ENCODE data around the gene CNDP2. TPM values are rescaled to one million over a fixed set of nuclear protein-coding genes. Genes with fewer than 3 reads are reported as not detected.

Gene CNDP2
- total RNA-seq, 2 experiments from 2014 or later, result 201 to 207 TPM

DNA sequence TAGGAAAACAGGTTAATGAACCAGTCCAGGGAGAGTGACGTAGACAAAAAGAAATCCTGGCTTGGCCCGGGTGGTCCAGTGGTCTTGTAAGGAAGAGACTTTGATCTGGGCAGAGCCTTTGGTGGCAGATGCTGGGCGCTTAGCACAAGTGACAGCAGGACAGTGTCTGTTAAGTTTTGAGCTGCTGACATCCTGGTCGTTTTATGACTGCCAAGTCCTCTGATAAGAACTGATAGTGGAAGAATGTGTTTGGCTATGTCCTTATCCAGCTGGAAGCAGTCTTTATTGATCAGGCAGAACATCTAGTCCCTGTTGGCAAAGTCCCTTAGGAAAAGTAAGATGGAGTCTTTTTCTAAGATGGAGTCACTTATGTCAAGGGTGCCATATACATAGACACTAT, 74.1 kb downstream of the CNDP2 start:
- Mint-ChIP-seq H3K4me1 (no peaks in the 10 kb centered on the region), H3K27me3 (peaks cover 13% of the 10 kb centered on the region), H3K36me3 (peaks cover 9% of the 10 kb centered on the region), H3K9me3 (peaks cover 12% of the 10 kb centered on the region), H3K4me3 (no peak overlapping the region), H3K27ac (no peak overlapping the region)
- DNase-seq, result no peak

DNA sequence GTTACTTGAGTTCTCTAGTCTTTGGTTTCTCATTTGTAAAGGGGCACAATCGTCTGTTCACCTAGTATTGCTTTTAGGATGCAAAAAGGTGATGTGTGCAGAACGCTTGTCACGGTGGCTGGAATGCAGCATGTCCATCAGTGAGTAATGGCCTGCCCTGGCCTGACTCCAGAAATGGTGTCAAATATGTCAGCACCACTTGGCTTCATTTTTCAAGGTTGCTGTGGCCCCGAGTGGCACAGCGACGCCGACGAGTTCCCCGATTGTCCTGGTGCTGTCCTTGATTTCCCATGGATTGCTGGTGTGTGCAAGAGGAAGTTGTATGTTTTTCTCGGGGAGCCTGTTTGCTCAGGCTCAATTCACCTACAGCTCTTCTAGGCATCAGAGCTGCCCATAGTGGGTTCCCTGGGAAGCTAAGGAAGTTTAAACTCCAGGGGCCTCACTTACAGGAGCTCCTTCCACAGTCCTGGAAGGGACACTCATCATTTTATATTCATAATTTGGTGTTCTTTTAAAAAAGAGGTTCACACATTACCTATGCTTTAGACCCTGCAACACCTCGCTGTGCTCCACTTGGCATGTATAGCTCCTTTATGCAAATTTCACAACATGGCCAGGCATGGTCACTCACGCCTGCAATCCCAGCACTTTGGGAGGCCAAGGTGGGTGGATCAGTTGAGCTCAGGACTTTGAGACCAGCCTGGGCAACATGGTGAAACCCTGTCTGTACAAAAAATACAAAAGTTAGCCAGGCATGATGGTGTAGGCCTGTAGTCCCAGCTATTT, 75.9 kb downstream of the CNDP2 start:
- no peak overlapping the region for H3K27ac Mint-ChIP-seq
- peaks cover 3% of the 10 kb centered on the region for H3K9me3 Mint-ChIP-seq
- H3K4me3 Mint-ChIP-seq, result no peak overlapping the region
- no peaks in the 10 kb centered on the region for H3K4me1 Mint-ChIP-seq
- peaks cover 5% of the 10 kb centered on the region for H3K36me3 Mint-ChIP-seq
- DNase-seq, result no peak
- peaks cover 13% of the 10 kb centered on the region for H3K27me3 Mint-ChIP-seq

DNA sequence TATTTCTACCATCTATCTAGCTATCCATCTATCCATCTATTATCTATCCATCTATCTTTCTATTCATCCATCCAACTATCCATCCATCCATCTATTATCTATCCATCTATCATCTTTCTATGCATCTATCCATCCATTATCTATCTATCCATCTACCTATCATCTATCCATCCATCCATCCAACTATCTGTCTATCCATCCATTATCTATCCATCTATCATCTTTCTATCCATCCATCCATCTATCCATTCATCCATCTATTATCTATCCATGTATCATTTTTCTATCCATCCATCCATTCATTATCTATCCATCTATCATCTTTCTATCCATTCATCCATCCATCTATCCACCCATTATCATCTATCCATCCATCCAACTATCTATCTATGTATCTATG, 76.9 kb downstream of the CNDP2 start:
- no peaks in the 10 kb centered on the region for H3K9me3 Mint-ChIP-seq
- no peaks in the 10 kb centered on the region for H3K36me3 Mint-ChIP-seq
- H3K4me3 Mint-ChIP-seq, result no peak overlapping the region
- H3K27me3 Mint-ChIP-seq, result peaks cover 11% of the 10 kb centered on the region
- H3K4me1 Mint-ChIP-seq, result no peaks in the 10 kb centered on the region
- H3K27ac Mint-ChIP-seq, result no peak overlapping the region
- no peak for DNase-seq

Other genes starting within 250 kb of the CNDP2 start
- gene CYB5A, start 204.4 kb upstream of the CNDP2 start, total RNA-seq, result 10 to 100 TPM; 48.5 to 51.5 TPM
- gene C18orf63, start 180.5 kb upstream of the CNDP2 start, total RNA-seq, result not detected
- gene DIPK1C, start 39.1 kb upstream of the CNDP2 start, total RNA-seq, result not detected
- not detected for gene CNDP1, start 38.1 kb downstream of the CNDP2 start, total RNA-seq
- 10 to 100 TPM in 1 of 2 experiments, 1 to 10 TPM in 1; 9.6 to 10.3 TPM for gene ZNF407, start 101.5 kb downstream of the CNDP2 start, total RNA-seq

All from activated naive CD8-positive, alpha-beta T cell treated with anti-CD3 and anti-CD28 coated beads for 36 hours (primary cell).